ENCODE data around the gene PDE4D.

DNA sequence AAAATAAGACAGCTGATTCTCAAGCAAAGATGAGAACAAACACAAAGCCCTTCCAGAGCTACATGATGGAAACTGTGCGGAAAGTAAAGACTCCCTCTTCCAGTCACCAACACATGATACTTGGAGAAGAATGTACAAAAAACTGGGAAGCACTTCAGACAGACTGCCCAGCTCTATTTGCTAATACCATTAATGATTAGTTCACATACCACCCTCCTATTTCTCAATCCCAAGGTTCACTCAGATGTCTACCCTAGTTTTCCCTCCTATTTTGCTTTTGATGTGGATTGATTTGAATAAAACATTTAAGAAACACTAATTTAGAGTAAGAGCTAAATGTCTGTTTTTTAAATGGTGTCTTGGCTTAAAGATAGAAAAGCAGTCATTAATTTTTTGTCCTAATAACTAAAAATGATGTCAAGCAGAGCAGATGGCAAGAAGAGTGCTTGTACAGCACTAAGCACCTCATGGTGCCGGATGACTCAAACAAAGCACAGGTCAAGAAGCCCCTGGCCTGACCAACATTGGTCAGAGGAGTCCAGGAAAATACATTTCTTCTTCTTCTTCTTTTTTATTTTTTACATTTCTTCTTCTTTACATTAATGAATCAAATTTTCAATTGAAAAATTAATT is 639.4 kb downstream of the PDE4D start:
- TF ChIP-seq POLR2AphosphoS5 (IDR thresholded peaks at IDR 0.05; ENCODE audit: low read depth, low read length), result no peak
- TF ChIP-seq POLR2A (IDR thresholded peaks at IDR 0.05; ENCODE audit: low read depth, low read length), result no peak
- TF ChIP-seq TAF1 (IDR thresholded peaks at IDR 0.05; ENCODE audit: borderline replicate concordance, low read depth, low read length), result no peak
